HPDE6-E6E7 (cell line): ENCODE measurements around the gene WNT3.
"Not testable (repeated sequence)": the region's sequence is repeated elsewhere in the genome, so short reads cannot be mapped to it uniquely, and the experiment has no call there.

Source experiments
- DNase-seq: peaks from one replicate; pipeline ENCODE4 v3.0.0; 2011; ENCODE audit warnings: missing footprints; ENCODE audit errors: extremely low spot score

Gene WNT3, protein sequence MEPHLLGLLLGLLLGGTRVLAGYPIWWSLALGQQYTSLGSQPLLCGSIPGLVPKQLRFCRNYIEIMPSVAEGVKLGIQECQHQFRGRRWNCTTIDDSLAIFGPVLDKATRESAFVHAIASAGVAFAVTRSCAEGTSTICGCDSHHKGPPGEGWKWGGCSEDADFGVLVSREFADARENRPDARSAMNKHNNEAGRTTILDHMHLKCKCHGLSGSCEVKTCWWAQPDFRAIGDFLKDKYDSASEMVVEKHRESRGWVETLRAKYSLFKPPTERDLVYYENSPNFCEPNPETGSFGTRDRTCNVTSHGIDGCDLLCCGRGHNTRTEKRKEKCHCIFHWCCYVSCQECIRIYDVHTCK

DNA sequence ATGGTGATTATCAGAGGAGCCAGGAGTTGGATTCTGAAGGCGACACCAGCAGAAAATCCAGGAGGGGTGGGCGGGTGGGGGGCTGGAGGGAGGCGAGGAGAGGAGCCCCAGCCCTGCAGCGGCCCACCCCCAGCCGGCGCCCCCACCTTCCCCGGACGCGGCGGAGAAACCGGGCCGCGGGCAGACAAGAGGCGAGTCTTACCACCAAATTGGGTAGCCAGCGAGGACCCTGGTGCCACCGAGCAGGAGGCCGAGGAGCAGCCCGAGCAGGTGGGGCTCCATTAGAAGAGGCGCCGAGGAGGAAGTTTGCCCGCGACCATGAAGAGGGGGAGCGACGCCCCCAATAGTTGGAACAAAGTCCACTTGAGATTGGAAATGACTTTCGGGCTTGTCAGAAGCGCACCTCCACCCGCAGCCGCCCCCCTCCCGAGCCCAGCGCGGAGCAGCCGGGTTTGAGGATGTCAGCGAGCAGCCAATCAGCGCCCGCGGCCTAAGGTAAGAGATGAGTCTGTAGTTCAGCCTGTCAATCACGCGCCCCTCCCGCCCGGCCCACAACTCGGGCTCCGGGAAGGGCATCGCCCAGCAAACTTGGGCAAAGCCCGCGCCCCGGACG lies at the start of gene WNT3:
Gene WNT3 (minus strand): TSS at position 377 of the 613 bp plus-strand sequence. CDS start 95 bp downstream, at position 282.
- DNase-seq = no peak

DNA sequence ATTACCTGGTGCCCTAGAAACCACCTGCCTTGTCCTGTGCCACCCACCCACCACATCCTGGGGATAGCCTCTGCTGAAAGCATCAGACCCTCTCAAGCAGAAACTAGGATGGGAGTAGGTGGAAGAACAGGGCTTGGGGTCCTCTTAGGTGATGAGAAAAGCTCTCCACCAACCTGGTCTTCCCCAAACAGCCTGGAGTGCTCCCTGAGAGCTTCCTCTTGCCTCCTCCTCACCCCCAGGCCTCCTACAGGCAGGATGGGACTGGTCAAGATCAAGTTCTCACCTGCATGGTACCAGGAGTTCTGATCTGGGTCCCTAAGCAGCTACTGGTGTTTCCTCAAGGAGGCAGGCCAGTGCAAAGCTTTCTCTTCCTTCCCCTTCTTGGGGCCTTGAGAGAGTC lies 48.3 kb upstream of the WNT3 start:
- DNase-seq = no peak

DNA sequence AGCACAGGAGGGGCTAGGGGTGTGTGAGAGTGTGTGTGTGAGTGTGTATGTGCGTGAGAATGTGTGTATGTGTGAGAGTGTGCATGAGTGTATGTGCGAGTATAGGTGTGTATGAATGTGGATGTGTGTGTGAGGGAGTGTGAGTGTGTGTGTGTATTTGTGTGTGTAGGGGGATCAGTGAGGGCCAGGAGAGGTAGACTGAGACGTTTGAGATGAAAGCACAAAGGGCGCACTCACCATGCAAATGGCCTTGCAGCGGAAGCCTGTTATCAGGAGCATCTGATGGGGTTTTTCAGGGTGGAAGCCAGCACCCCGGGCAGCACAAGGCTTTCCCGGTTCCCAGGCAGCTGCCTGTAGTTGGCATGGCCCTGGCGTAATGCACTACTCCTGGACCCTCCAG lies 47.8 kb upstream of the WNT3 start:
- no peak for DNase-seq

DNA sequence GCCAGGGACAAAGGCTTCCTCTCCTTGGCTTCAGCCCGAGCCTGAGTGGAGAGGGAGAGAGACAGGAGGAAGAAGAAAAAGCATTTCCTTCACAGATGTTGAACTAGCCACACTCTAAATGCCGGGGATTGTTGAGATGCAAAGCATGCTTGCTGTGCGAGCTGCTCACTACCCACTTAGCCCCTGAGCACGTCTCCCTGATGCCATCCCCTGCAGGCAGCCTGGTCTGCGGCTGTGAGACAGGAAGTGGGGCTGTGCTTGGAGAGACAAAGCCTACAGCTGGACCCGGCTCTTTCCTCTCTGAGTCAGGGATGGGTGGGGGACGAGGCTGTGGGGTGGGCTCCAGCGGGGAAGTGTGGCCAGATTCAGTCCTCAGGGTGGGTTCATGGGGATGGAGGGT lies 46.6 kb upstream of the WNT3 start:
- no peak for DNase-seq

DNA sequence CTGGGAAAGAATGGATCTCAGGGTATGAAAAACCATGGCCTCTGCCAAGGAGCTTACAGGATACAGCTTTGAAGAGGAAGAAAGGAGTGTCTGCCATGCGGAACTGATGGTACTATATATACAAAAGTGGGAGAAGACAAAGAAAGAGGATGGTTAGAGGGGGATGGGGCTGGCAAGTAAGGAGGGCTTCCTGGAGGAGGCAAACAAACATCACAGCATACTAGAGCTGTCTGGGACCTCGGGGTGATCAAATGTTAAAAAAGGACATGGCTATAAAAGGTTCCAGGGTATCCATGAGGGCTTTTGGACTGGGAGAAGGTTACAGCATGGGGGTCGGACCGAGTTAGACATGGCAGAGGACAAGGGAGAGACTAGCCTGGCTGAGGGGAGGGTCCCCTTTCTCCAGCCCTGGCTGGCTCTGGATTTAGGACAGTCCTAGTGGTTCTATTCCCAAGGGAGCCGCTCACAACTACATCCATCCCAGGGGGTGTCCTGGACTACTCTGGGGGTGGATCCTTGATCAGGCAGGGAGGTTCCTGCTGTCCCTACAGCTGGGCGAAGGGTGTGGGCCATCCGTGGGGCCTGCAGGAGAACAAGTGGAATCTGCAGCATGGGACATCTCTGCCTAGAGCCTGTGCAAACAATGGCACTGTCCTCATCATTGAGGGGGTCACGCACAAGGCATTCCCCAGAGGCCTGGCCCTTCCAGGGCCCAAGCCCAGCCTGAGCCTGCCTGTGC lies 45.1 kb upstream of the WNT3 start:
- DNase-seq = no peak

DNA sequence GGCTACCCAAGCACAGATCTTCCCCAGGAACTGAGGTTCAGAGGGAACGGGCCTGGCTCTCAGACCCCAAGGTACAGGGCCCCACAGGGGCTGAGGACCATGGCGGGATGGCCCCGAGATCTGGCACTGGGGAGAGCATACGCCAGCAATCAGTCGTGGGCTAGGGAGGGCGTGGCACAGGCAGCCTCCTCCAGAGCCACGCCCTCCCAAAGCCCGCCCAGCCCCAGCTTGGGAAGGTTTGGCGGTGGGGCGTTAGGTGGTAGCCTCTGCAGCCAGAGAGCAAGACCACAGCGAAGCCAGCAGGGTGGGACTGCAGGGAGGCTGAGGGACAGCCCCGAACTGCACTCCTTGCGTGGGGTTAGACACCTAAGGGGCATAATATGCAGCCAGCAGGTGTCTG lies 44.5 kb upstream of the WNT3 start:
- DNase-seq = no peak

DNA sequence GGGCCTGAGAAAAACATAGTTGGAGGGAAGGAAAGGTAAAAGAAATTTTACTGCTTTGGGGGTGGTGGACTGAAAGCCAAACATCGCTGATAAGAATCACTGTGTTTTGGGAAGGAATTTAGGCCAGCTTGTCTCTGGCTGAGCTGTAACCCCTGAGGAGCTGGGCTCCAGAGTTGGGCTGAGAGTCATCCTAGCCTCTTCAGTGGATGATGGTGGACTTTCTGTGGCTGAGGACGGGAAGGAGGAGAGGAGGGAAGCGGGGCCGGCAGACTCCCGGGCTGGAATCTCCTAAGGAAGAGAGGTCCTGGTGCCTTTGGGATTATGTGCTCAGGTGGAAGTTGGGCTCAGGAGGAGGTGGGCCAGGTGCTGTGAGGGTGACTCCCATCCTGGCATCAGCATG lies 41.5 kb upstream of the WNT3 start:
- DNase-seq = no peak

DNA sequence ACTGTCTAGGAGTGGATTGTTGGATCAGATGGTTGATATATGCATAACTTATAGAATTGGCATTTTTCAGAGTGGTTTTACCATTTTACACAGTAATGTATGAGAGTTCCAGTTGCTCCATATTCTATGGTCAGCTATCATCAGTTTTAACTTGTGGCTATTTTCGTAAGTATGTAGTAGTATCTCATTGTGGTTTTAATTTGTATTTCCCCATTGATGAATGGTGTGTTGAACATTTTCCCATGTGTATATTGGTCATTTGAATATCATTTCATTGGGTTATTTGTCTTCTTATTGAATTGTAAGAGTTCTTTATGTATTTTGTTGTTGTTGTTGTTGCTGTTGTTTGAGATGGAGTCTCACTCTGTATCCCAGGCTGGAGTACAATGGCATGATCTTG lies 39.1 kb upstream of the WNT3 start:
- no peak for DNase-seq

DNA sequence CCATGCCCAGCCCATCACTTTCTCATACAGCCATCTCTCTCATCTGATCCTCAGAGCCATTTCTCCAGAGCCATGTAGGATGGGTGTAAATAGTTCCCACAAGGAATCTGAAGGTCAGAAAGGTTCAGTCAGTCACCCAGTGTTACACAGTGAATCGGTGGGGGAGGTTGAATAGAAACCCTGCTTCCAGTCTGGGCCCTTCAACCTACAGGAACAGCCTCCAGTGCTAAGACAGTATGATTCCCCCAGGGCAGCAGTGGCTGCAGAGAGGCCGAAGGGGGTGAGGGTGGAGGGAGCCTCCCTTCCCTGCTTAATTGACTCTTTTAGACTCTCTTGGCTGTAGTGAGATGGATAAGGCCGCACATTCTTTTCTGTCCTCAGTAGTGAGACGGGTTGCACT lies 36.5 kb upstream of the WNT3 start:
- no peak for DNase-seq

DNA sequence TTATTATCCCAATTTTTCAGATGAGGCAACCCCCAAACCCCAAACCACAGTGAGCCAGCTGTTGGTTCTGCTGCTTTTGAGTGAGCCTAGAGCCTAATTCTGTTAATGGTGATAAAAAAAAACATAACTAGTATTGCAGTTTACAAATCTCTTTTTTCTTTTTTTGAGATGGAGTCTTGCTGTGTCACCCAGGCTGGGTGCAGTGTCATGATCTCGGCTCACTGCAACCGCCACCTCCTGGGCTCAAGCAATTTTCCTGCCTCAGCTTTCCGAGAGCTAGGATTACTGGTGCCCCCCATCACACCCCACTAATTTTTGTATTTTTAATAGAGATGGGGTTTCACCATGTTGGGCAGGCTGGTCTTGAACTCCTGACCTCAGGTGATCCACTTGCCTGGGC lies 36.0 kb upstream of the WNT3 start:
- DNase-seq = no peak

DNA sequence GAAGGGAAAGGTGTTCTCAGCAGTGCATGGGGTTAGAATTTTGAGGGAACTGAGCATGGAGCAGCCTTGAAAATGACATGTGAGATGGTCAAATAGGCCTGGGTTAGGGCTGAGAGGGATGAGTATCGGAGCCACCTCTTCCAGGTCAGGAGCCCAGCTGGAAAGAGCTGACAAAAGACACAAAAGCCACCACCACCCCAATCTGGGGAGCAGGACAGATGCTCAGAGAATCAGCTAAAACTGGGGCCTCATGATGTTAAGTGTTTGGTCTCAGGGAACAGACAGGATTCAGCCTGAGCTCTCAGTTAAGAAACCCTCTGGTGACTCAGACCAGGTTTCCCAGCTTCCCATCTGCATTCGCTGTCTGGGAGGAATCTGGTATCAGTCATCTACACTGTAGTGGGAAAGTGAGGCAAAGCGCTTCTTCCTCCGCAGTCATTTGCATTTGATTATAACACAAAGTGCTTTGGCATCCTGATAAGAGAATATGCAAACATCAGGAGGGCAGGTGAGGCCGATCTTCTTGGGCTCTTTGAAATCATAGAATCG lies 35.5 kb upstream of the WNT3 start:
- DNase-seq = no peak

DNA sequence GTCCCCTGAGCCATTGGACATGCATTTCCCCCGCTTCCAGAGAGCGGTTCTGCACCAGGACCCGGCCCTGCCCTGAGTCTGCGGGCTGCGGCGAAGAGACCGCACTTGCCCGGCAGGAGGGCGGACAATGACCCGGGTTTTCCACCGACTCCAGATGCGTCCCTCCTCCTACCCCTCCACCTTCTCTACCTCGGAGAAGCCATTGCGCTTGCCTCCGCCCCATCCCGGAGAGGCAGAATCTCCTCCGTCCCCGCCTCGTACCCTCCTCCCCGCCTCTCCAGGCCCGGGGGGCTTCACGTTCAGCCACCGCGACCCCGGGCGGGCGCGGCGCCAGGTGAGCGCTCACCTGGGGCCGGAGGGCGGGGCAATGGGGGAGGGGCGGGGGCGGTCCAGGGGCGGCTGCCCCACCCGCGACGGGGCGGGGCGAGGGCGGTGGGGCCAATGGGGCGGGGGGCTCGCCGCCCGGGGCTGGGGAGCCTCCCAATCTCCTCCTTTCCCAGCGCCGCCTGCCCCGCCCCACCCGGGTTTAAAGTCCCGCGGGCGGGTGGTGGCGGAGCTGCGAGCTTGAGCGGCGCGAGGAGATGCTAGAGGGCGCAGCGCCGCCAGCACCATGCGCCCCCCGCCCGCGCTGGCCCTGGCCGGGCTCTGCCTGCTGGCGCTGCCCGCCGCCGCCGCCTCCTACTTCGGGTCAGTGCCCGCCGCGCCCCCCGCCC lies 32.7 kb upstream of the WNT3 start, which contains the start of gene WNT9B:
Gene WNT9B (plus strand): TSS at position 555 of the 713 bp plus-strand sequence. CDS start 56 bp downstream, at position 611.
- no peak for DNase-seq

DNA sequence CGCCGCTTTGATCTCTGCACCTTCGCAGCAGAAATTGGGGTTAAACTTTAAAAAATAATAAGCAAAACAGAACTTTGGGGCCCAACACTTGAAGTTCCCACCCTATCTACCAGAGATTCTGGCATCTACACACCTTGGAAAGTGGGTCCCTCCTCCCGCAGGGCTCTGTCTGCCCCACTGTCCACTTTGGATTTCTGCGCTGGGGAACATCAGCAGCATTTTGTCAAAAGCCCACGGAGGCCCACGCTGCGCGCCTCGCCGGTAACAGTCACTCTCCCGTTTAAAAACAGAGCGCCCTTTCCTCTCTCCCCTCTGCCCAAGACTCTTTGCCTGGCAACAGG lies 32.2 kb upstream of the WNT3 start:
- DNase-seq = no peak

DNA sequence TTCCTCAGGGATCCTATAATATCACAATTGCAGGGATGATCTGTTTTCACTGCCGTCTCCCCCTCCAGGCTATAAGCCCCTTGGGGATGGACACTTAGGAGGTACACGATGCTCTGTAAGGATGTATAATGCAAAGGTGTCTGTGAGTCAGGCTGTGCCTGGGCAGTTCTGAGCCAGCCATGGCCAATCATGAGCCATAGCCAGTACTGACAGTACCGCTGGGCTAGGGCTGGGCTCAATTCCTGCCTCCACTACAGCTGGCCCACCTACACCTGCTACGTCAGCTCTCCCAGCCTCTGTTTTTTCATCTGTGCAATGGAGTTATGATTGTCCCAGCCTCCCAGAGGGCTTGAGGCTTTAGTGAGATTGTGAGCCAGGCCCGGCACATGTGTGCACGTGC lies 30.0 kb upstream of the WNT3 start:
- DNase-seq = no peak

DNA sequence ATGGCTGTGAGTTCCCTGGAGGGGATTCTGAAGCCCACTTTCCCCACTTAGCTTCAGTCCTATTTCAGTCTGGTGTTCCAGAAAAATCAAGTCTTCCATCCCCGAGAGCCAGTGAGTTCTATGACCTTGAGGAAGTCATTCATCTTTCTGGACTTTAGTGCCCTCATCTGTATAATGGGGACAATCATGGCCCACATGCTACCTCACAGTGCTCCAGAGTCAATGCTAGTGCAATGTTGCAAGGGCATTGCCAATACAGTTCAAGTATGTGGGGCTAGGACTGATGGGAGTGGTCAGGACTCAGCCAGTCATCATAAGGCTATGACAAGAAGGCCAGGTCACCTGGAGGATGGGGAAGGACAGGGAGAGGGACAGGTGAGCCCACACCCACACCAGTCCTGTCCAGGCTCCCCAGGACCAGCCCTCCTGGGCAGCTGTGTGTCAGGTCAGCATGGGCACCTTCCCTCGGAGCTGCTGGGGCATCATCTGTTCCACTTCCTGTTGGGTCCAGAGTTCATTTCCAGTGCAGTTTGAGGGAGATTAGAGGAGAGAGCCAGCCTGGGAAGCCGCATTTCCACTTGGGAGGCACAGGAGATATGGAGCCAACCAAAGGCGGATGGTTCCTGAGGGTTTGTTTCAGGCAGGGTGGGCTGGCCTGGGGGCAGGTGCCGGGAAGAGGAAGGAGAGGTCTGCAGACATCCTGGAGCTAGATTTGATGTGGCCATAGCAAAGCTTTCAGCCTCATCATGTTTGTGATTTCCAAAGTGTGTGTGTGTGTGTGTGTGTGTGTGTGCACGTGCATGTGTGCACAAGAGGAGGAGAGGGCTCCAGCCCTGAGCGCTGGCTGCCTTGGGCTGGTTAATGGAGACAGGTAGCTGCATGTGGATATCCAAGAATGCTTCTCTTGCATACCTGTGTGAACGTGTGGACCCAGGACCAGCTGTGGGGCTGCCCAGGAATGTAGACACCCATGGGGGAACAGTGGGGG lies 29.0 kb upstream of the WNT3 start:
- DNase-seq = no peak

DNA sequence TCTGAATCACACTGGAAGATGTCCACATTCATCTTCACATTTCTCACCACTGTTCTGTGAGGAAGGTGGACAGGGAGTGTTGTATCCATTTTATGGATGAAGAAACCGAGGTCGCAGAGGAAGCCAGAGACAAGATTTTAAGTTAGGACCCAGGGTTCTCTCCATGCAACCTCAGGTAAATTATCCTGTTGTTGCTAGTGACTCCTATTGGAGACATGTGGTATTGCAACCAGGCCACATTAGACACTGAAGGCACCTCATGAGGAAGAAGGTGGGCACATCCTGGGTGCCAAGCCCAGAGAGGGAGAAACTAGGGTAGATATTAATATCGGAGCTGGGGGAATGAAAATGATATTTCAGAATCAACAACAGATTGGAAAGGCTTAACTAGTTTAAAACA lies 24.3 kb upstream of the WNT3 start:
- no peak for DNase-seq

DNA sequence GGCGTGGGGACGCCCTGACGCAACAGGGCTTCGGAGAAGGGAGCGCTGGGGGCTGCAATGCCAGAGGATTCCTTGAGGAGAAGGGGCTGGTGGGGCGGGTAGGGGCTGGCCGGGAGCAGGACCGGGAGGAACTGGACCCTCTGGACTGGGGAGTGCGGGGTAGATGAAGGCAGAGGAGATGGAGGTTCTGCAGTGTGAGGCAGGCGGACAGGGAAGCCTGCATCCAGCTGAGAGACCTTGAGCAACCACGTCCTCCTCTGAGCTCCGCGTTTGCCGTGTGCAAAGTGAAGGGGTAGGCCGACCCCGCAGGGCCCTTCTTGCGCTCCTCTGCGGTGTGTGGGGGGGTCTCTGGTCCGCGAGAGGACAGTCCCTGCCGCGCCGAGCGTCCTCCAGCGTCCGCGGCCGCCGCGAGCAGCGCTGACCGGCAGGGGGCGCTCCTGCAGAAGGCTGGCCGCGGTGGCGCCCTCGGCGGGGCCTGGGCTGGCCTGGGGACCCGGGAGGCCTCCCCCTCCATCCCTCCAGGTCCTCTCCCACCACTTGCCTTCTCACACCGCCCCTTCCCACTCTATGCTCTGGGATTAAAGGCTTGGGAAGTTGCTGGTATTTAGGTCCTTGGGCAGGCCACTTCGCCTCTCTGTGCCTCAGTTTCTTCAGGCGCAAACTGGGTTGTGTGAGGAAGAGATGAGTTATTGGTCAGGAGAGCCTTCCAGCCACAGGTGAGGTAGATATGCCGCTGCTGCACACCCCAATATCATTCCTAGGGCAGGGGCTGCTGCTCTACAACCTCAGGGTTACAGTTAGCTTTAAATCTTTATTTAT lies 23.3 kb upstream of the WNT3 start:
- DNase-seq = no peak

DNA sequence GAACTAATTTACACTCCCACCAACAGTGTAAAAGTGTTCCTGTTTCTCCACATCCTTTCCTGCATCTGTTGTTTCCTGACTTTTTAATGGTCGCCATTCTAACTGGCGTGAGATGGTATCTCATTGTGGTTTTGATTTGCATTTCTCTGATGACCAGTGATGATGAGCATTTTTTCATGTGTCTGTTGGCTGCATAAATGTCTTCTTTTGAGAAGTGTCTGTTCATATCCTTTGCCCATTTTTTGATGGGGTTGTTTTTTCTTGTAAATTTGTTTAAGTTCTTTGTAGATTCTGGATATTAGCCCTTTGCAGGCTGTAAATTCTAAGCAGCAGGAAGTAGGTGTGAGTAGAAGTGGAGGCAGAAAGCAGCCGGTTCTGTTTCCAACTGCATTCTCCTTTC lies 22.1 kb upstream of the WNT3 start:
- not testable (repeated sequence) for DNase-seq

DNA sequence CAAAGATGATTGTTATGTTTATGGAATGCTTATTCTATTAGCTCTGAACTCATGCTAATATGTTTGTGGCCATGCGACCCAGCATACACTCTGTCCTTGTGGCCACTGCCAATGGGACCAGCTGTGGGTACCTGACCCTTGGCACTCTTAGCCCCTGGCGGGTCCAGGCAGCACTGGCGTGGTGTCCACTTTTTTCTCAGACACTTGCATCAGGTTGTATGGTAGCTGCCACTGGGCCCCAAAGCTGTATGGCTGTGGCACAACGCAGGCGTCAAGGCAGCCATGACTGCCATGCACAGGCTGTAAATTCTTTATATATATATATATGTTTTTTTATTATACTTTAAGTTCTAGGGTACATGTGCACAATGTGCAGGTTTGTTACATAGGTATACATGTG lies 20.7 kb upstream of the WNT3 start:
- no peak for DNase-seq

DNA sequence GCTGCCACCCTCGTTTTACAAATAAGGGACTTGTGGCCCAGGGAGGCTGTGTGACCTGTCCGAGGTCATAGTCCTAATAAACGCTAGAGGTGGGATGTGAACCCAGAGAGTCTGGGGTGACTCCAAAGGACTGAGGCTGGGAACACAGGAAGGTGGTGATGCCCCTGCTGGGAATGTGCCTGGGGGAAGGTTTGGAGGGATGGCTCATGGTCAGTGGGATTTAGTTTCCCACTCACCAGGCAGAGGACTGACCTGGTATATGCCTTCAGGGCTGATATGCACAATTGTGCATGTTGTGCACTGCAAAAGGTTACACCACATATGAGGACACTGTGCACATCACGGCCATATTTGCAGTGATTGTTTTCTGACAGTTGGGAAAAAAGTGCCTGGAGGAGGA lies 19.0 kb upstream of the WNT3 start:
- DNase-seq = no peak
